EL (cell line): ENCODE data around the gene CRYBG1.

Source experiments
- DNase-seq: peaks from one replicate; pipeline ENCODE4 v3.0.0-alpha.2; 2016

CRYBG1 gene

DNA sequence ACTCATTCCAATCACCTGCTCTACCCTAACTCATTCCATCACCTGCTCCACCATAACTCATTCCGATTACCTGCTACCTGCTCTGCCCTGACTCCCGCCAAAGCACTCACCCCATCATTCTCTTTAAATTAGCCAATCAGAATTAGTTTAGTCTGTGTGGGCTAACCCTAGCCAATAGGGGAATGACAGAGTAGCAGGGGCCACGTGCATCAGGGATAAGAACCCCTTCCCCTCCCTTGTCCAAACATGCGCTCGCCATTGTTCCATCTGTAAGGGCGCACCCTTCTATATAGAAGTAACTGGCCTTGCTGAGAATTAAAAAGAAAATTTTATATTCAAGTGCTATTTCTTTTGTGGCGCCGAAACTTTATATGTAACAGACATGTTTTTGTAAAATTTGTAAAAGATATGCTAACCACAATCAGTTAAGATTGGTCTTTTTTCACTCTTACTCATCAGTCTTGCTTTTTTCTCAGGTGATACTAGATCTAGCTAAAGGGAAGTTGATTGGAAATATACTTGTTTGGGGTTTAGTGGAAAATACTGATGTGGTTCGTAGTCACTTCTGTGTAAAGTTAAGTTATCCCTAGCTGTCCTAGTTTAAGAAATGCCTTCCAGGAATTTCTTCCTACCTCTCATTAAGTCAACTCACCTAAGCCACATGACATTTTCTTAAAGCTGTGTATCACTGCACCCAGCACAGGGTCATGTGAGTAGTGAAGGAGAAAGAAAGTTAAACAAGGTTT, 252.3 kb downstream of the CRYBG1 start:
- DNase-seq = no peak

- DNase-seq = no peak
Observed at GRCh38 chr6:106613590-106613989, 253.1 kb downstream of the CRYBG1 start.

DNA sequence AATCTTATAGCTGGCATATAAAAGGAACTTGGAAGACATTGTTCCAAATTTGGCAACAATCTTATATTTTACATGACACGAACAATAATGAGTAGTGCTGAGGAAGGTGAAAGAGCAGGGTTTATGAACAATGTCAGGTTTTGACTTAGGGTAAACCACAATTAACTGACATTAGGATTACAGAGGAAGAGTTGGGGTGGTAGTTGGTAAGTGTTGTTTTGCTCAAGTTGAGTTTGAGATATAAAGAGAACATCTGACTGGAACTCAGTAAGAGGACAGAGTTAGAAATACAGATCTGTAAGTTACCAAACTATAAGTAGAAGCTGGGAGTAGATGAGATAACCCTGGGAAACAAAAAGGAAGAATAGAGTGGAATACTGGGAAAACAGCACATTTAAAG, 253.6 kb downstream of the CRYBG1 start:
- no peak for DNase-seq

- no peak for DNase-seq
Observed at GRCh38 chr6:106614592-106615257, 254.2 kb downstream of the CRYBG1 start.

DNA sequence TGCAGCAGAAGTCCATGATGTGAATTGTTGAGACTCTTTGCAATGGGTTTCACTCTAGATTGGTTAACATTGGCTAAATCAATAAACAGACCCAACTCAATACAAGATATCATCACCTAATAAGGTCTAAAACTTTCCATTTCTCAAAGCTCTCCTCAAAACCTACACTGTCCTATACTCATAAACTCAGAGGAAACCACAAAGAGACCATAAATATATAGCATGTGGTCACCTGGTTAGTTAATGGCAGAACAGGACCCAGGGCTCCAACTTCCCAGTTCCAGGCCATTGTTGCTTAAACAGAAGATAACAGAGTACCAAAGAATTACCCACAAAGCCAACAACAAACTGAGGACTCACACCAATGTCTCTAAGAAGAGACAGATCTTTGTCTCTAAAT, 256.8 kb downstream of the CRYBG1 start:
- no peak for DNase-seq

GRCh38 chr6:106617857-106618256, 257.3 kb downstream of the CRYBG1 start:
- DNase-seq = no peak

DNA sequence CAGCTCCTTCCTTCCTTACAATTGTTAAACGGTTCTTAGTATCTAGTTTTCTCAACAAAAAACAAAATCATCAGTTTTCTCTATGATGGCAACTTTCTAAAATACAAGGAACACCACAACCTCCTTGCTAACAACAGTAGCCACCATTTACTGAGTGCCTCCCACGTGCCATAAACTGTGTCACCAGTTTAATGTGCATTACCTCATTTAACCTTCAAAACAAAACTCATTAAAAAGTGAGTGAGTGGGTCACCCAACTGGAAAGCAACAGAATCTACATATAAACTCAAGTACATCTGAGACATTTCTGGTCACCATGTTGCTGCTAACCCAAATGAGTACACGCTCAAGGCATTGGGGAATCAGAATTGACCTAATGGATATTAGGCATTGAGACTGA, 257.8 kb downstream of the CRYBG1 start:
- no peak for DNase-seq

- no peak for DNase-seq
Observed at GRCh38 chr6:106619223-106619622, 258.7 kb downstream of the CRYBG1 start.

DNA sequence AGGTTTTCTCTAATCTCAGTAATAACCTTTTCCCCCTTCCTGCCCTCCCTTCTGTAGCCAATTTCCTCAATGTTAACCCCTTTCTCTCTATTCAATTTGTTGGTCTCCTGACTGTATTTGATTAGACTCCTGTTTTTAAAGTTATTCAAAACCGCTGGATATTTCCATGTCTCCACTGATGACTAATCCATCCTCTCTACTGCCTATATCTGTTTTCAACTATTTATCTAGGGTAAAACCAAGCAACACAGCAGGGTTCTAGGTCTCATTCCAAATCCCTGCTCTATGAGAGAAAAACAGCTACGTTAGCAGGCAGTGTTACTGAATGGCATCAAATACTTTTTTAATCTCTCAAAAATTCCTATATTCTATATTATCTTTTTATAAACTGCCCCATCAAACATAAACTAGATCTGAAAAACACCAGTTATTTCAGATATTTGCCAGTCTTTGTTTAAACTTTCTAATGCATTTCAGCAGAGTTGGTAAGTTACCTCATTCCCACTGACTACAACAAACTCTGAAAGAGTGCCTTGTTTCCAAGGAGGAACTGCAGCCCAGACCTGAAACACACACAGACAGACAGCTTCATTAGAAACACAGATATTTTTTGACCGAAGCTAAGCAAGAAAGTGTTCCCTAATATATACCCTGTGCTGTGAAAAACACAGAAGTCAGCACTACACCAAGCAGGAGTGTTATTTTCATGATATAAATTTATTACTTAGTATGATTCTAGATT, 260.6 kb downstream of the CRYBG1 start:
- DNase-seq = no peak
